B cell (primary cell): ENCODE results near the gene SINHCAF. TPM values are rescaled to one million over a fixed set of nuclear protein-coding genes. Genes with fewer than 3 reads are reported as not detected.

ENCODE experiments used
- ATAC-seq: fragments of 200-7000 bp; cut with Tn5 transposase; one replicate; pipeline ENCODE4 v1.10.0; 2021; ENCODE audit warnings: low read depth, mild to moderate bottlenecking, moderate number of reproducible peaks, moderate library complexity
- CTCF ChIA-PET: fragments of 350-600 bp; sonication (Branson Sonifier 250); formaldehyde crosslinking; loops from one replicate; lab custom pipeline; 2021; ENCODE audit warnings: antibody characterized with exemption, inconsistent platforms; lab: Charles Lee
- POLR2A ChIA-PET: fragments of 350-600 bp; sonication (Branson Sonifier 250); formaldehyde crosslinking; loops from one replicate; lab custom pipeline; 2021; ENCODE audit warnings: antibody characterized with exemption; lab: Charles Lee
- DNase-seq: peaks from one replicate; pipeline ENCODE4 v3.0.0; 2013
- H2AFZ ChIP-seq: 2 replicates; pipeline ENCODE4 v1.6.1; 2012; ENCODE audit warnings: mild to moderate bottlenecking, low read depth, low read length; ENCODE audit not compliant: insufficient read depth, poor library complexity, severe bottlenecking
- H3K27ac ChIP-seq, 2 donors: 1 replicate in 1 of 2; 2 replicates in 1 of 2; pipeline ENCODE4 v1.5.1; 2012 to 2013; ENCODE audit warnings: low read length in 2 of 2, mild to moderate bottlenecking in 2 of 2, moderate library complexity in 1 of 2
- H3K27me3 ChIP-seq, 4 experiments: fragments of 200-600 bp in 1 of 4; sonication (generic) in 1 of 4; replicated peaks in 1 of 4; 1 replicate in 2 of 4; 2 replicates in 2 of 4; pipeline versions ENCODE4 v1.6.1 to v1.7.0; 2013 to 2016; ENCODE audit warnings: low read length in 3 of 4, mild to moderate bottlenecking in 2 of 4, mixed read lengths in 1 of 4, moderate library complexity in 1 of 4; ENCODE audit not compliant: insufficient read depth in 4 of 4, control insufficient read depth in 3 of 4; ENCODE audit errors: control extremely low read depth in 1 of 4
- H3K36me3 ChIP-seq, 2 experiments: replicated peaks in 1 of 2; 1 replicate in 1 of 2; 2 replicates in 1 of 2; pipeline versions ENCODE4 v1.6.1 to v1.7.1; 2013; ENCODE audit warnings: low read length in 1 of 2; ENCODE audit not compliant: insufficient read depth in 2 of 2, control insufficient read depth in 1 of 2; ENCODE audit errors: control extremely low read depth in 1 of 2, extremely low read depth in 1 of 2
- H3K4me1 ChIP-seq, 2 donors: fragments of 200-600 bp in 1 of 2; sonication (generic) in 1 of 2; 1 replicate in 1 of 2; 2 replicates in 1 of 2; pipeline versions ENCODE4 v1.5.1 to v1.6.1; 2013 to 2017; ENCODE audit warnings: low read length in 2 of 2; ENCODE audit not compliant: control insufficient read depth in 2 of 2, insufficient read depth in 2 of 2
- H3K4me2 ChIP-seq: replicated peaks from 2 replicates; pipeline ENCODE3; 2012; ENCODE audit warnings: mild to moderate bottlenecking, low read depth, low read length; ENCODE audit not compliant: poor library complexity, severe bottlenecking
- H3K4me3 ChIP-seq, 5 experiments: fragments of 200-600 bp in 1 of 5; sonication (generic) in 1 of 5; 1 replicate in 3 of 5; 2 replicates in 2 of 5; pipeline versions ENCODE4 v1.5.1 to v1.7.0; 2011 to 2016; ENCODE audit warnings: low read length in 4 of 5, mild to moderate bottlenecking in 4 of 5, low read depth in 2 of 5, control low read depth in 1 of 5, moderate library complexity in 1 of 5; ENCODE audit not compliant: insufficient read depth in 1 of 5; ENCODE audit errors: control extremely low read depth in 1 of 5, extremely low read depth in 1 of 5
- H3K79me2 ChIP-seq: fragments of 200-600 bp; sonication (generic); one replicate; pipeline ENCODE4 v1.6.0; 2016; ENCODE audit warnings: low read length; ENCODE audit not compliant: control insufficient read depth, insufficient read depth
- H3K9ac ChIP-seq: fragments of 200-600 bp; sonication (generic); 2 replicates; pipeline ENCODE4 v1.6.1; 2017; ENCODE audit warnings: mild to moderate bottlenecking, low read length, moderate library complexity
- H3K9me3 ChIP-seq, 3 donors: one replicate each; pipeline versions ENCODE4 v1.6.1 to v1.7.1; 2013; ENCODE audit warnings: low read length in 2 of 3; ENCODE audit not compliant: control insufficient read depth in 2 of 3, insufficient read depth in 1 of 3; ENCODE audit errors: control extremely low read depth in 1 of 3
- H4K20me1 ChIP-seq: 2 replicates; pipeline ENCODE4 v1.6.0; 2012; ENCODE audit warnings: mild to moderate bottlenecking, low read length; ENCODE audit not compliant: insufficient read depth, control insufficient read depth, poor library complexity, severe bottlenecking
- H3K27ac Mint-ChIP-seq: one replicate; pipeline ENCODE4 v1.8.0; 2021; ENCODE audit warnings: mixed read lengths
- H3K27me3 Mint-ChIP-seq: one replicate; pipeline ENCODE4 v1.8.0; 2021; ENCODE audit warnings: mixed read lengths
- H3K4me1 Mint-ChIP-seq: one replicate; pipeline ENCODE4 v1.8.0; 2021; ENCODE audit warnings: mixed read lengths
- H3K4me3 Mint-ChIP-seq: one replicate; pipeline ENCODE4 v1.8.0; 2021; ENCODE audit warnings: mixed read lengths
- H3K9me3 Mint-ChIP-seq: one replicate; pipeline ENCODE4 v1.8.0; 2022; ENCODE audit warnings: mixed read lengths; ENCODE audit not compliant: insufficient read depth
- CTCF ChIP-seq: fragments of 200-600 bp; IDR thresholded peaks from one replicate; pipeline ENCODE4 v1.8.0; 2022; ENCODE audit warnings: antibody characterized with exemption, mild to moderate bottlenecking
- EZH2 ChIP-seq: IDR thresholded peaks from 2 replicates; pipeline ENCODE4 v1.6.1; 2012; ENCODE audit warnings: borderline replicate concordance, low read depth, mild to moderate bottlenecking, moderate library complexity, low read length; ENCODE audit not compliant: insufficient read depth, poor library complexity, severe bottlenecking
- WGBS: methylation state at CpG from one replicate; pipeline ENCODE4 v1.1.5; 2013; ENCODE audit warnings: missing lambda C conversion rate; ENCODE audit not compliant: insufficient coverage; 5-methylcytosine and 5-hydroxymethylcytosine counted together
- intact Hi-C: fragments of 100-400 bp; cut with micrococcal nuclease; formaldehyde crosslinking; loops from one replicate; pipeline ENCODE4 v1.10.0; 2022
- polyA plus RNA-seq: library from polyadenylated mRNA; depleted of rRNA; stranded (reverse); fragments of >200 nt; gene quantifications from 2 replicates; pipeline ENCODE4 v1.2.3, GENCODE V29; 2012
- total RNA-seq, 2 donors: library from RNA; stranded (reverse); fragments of 120-200 nt in 1 of 2; gene quantifications; 1 replicate in 1 of 2; 2 replicates in 1 of 2; pipeline versions ENCODE4 v1.2.3 to v1.2.4, GENCODE V29; 2013 to 2022

Gene SINHCAF
- total and polyA plus RNA-seq, 2 donors (not counting 1 experiment from before 2014, with no cell fraction given) = 43.5 to 129 TPM

GRCh38 chr12:31362115-31362758 is 36.3 kb upstream of the SINHCAF start:
- no peaks in the 10 kb centered on the region for H3K9me3 ChIP-seq
- no peaks in the 10 kb centered on the region for H4K20me1 ChIP-seq
- intact Hi-C loops = loop anchor here (2.0 to 5.0 kb wide), 3 partner anchors 35 to 111 kb away; partner anchors contain the start of gene SINHCAF
- TF ChIP-seq CTCF (no peak), EZH2 (no peak)
- ChIA-PET CTCF (interaction anchor here (0.6 to 3.6 kb wide), 11 partner anchors 25 to 598 kb away, joined by 3 to 18 read pairs (median 4); no protein-coding TSS in a partner anchor), POLR2A (interaction anchor here (1.3 kb wide), 1 partner anchor 31 kb away, joined by 4 read pairs; no protein-coding TSS in a partner anchor)
- peak overlapping the region; percentile 46 for H3K27ac Mint-ChIP-seq
- peaks cover 16 to 21% of the 10 kb centered on the region in 2 donors for H3K4me1 ChIP-seq
- peaks cover 22% of the 10 kb centered on the region for H3K4me1 Mint-ChIP-seq
- H3K27me3 ChIP-seq = no peaks in the 10 kb centered on the region
- peak overlapping the region; percentile 59 for H3K4me3 Mint-ChIP-seq
- H3K9me3 Mint-ChIP-seq = no peaks in the 10 kb centered on the region
- H3K9ac ChIP-seq = peak overlapping the region; percentile 37
- H3K27ac ChIP-seq = no peak overlapping the region
- peak overlapping the region; percentile 76 for H2AFZ ChIP-seq
- peak overlapping the region; percentile 69 for H3K4me2 ChIP-seq
- DNase-seq (peak; percentile 10), ATAC-seq (no peak)
- H3K79me2 ChIP-seq = no peaks in the 10 kb centered on the region
- WGBS = 50% methylated on average over 11 of the region's 13 CpGs
- peak overlapping the region in 2 of 5 experiments; percentile 19 to 25 for H3K4me3 ChIP-seq
- H3K36me3 ChIP-seq = no peaks in the 10 kb centered on the region
- no peaks in the 10 kb centered on the region for H3K27me3 Mint-ChIP-seq

GRCh38 chr12:31361730-31362114 is 35.8 kb upstream of the SINHCAF start:
- Mint-ChIP-seq H3K27me3 (no peaks in the 10 kb centered on the region), H3K4me1 (peaks cover 22% of the 10 kb centered on the region), H3K9me3 (no peaks in the 10 kb centered on the region), H3K4me3 (peak overlapping the region; percentile 59), H3K27ac (no peak overlapping the region)
- Histone ChIP-seq H2AFZ (peak overlapping the region; percentile 76), H3K27ac (no peak overlapping the region), H3K36me3 (no peaks in the 10 kb centered on the region), H3K9ac (no peak overlapping the region), H4K20me1 (no peaks in the 10 kb centered on the region), H3K27me3 (no peaks in the 10 kb centered on the region), H3K4me3 (no peak overlapping the region), H3K4me1 (peaks cover 16 to 21% of the 10 kb centered on the region in 2 donors), H3K4me2 (no peak overlapping the region), H3K9me3 (no peaks in the 10 kb centered on the region), H3K79me2 (no peaks in the 10 kb centered on the region)
- 90% methylated on average over 9 of the region's 14 CpGs for WGBS
- CTCF ChIA-PET = interaction anchor here (1.4 to 3.6 kb wide), 4 partner anchors 24 to 111 kb away, joined by 5 to 18 read pairs (median 9); no protein-coding TSS in a partner anchor
- POLR2A ChIA-PET = interaction anchor here (0.7 kb wide), 1 partner anchor 28 kb away, joined by 3 read pairs; no protein-coding TSS in a partner anchor
- no peak for ATAC-seq
- no peak for DNase-seq
- intact Hi-C loops = loop anchor here (2.0 to 5.0 kb wide), 3 partner anchors 35 to 111 kb away; partner anchors contain the start of gene SINHCAF
- TF ChIP-seq CTCF = no peak
- TF ChIP-seq EZH2 = no peak
